ENCODE measurements around the gene SFMBT2. TPM values are rescaled to one million over a fixed set of nuclear protein-coding genes. Genes with fewer than 3 reads are reported as not detected.

Gene SFMBT2
- total RNA-seq, 4 donors from 2014 or later = 7.1 to 13.2 (median 9.0) TPM

- no peaks in the 10 kb centered on the region for H3K36me3 ChIP-seq
- intact Hi-C loops (cut with DNase I) = no loop called here
Observed at GRCh38 chr10:7111089-7111488, 299.7 kb downstream of the SFMBT2 start.

More at GRCh38 chr10:7111089-7111488, 299.7 kb downstream of the SFMBT2 start:
- no peaks in the 10 kb centered on the region for H3K9me3 ChIP-seq
- DNase-seq = no peak
- no peak for TF ChIP-seq CTCF (IDR thresholded peaks at IDR 0.05)
- TF ChIP-seq POLR2A (IDR thresholded peaks at IDR 0.05) = no peak
- no peaks in the 10 kb centered on the region for H3K4me1 ChIP-seq
- H3K4me3 ChIP-seq (replicated peaks in 1 of 3) = no peak overlapping the region
- H3K27me3 ChIP-seq = no peaks in the 10 kb centered on the region
- 97 to 99% methylated on average over 3 of the region's 3 CpGs for WGBS, 2 donors
- no peak overlapping the region for H3K27ac ChIP-seq

Small RNAs within 50 kb of the gene (small RNA-seq; reads per million reads assigned to genes)
- gene AL590095.2 (not detected), gene COX6CP17 (not detected)
